SU-DHL-6 (cell line): ENCODE measurements around the gene STX18.

Experiments
- CTCF ChIP-seq: fragments of 200-600 bp; sonication (generic); IDR thresholded peaks from one replicate; pipeline ENCODE4 v1.5.1; 2017; ENCODE audit warnings: antibody characterized with exemption, mild to moderate bottlenecking, low read length, moderate library complexity; ENCODE audit not compliant: insufficient read depth, poor library complexity, severe bottlenecking
- EZH2phosphoT487 ChIP-seq: fragments of 200-600 bp; sonication (generic), shearing (Covaris generic); conservative IDR thresholded peaks from 2 replicates; pipeline ENCODE4 v1.6.1; 2018; ENCODE audit warnings: mild to moderate bottlenecking, antibody characterized with exemption, low read length, moderate library complexity, mixed read lengths

GRCh38 chr4:4395371-4395770 lies 146.5 kb downstream of the STX18 start:
- TF ChIP-seq CTCF (no peak), EZH2phosphoT487 (no peak)
